GM23338 (cell line): ENCODE measurements around the gene AFAP1. TPM values are rescaled to one million over a fixed set of nuclear protein-coding genes. Genes with fewer than 3 reads are reported as not detected.

Experiments used
- ATAC-seq: fragments of 200-7000 bp; cut with Tn5 transposase; 3 replicates; pipeline ENCODE4 v1.9.1; 2020
- DNase-seq: peaks from one replicate; pipeline ENCODE4 v3.0.0-alpha.2; 2015; ENCODE audit warnings: low spot score
- H2AFZ ChIP-seq: fragments of 200-600 bp; sonication (generic); 2 replicates; pipeline ENCODE4 v1.8.0; 2016; ENCODE audit warnings: antibody characterized with exemption, mild to moderate bottlenecking, moderate library complexity
- H3F3A ChIP-seq: fragments of 200-600 bp; sonication (generic); replicated peaks from 2 replicates; pipeline ENCODE4 v1.8.0; 2017; ENCODE audit warnings: antibody characterized with exemption, mixed run types, low read depth
- H3K27ac ChIP-seq: fragments of 200-600 bp; sonication (generic); 2 replicates; pipeline ENCODE4 v1.6.1; 2016; ENCODE audit warnings: low read depth
- H3K27me3 ChIP-seq: fragments of 200-600 bp; sonication (generic); 2 replicates; pipeline ENCODE4 v1.8.0; 2016; ENCODE audit warnings: mild to moderate bottlenecking, mixed run types, moderate library complexity; ENCODE audit not compliant: insufficient read depth
- H3K36me3 ChIP-seq: fragments of 200-600 bp; sonication (generic); 2 replicates; pipeline ENCODE4 v1.8.0; 2016; ENCODE audit warnings: mild to moderate bottlenecking; ENCODE audit not compliant: insufficient read depth
- H3K4me1 ChIP-seq: fragments of 200-600 bp; sonication (generic); 2 replicates; pipeline ENCODE4 v1.8.0; 2016; ENCODE audit warnings: mild to moderate bottlenecking, moderate library complexity; ENCODE audit not compliant: insufficient read depth
- H3K4me2 ChIP-seq: fragments of 200-600 bp; sonication (generic); 2 replicates; pipeline ENCODE4 v1.7.1; 2017; ENCODE audit warnings: mixed run types
- H3K4me3 ChIP-seq: fragments of 200-600 bp; sonication (generic); 2 replicates; pipeline ENCODE4 v1.6.1; 2016; ENCODE audit warnings: mixed run types
- H3K79me2 ChIP-seq: fragments of 200-600 bp; sonication (generic); replicated peaks from 2 replicates; pipeline ENCODE4 v1.8.0; 2017; ENCODE audit warnings: mild to moderate bottlenecking; ENCODE audit not compliant: insufficient read depth
- H3K9me2 ChIP-seq: fragments of 200-600 bp; sonication (generic); 2 replicates; pipeline ENCODE4 v1.8.0; 2017; ENCODE audit not compliant: insufficient read depth
- H4K20me1 ChIP-seq: fragments of 200-600 bp; sonication (generic); replicated peaks from 2 replicates; pipeline ENCODE4 v1.8.0; 2017; ENCODE audit warnings: mild to moderate bottlenecking; ENCODE audit not compliant: insufficient read depth
- H3K27ac Mint-ChIP-seq: 2 replicates; pipeline ENCODE4 v1.8.0; 2020; ENCODE audit warnings: inconsistent platforms, mild to moderate bottlenecking, moderate library complexity, mixed read lengths
- H3K27me3 Mint-ChIP-seq: 3 replicates; pipeline ENCODE4 v1.8.0; 2022; ENCODE audit warnings: low read depth, mild to moderate bottlenecking, moderate library complexity, mixed read lengths, inconsistent platforms; ENCODE audit not compliant: insufficient read depth, poor library complexity
- H3K36me3 Mint-ChIP-seq: 3 replicates; pipeline ENCODE4 v1.8.0; 2021; ENCODE audit warnings: low read depth, mild to moderate bottlenecking, inconsistent platforms, moderate library complexity, mixed read lengths
- H3K4me1 Mint-ChIP-seq: 3 replicates; pipeline ENCODE4 v1.8.0; 2020; ENCODE audit warnings: mild to moderate bottlenecking, inconsistent platforms, mixed read lengths
- H3K4me3 Mint-ChIP-seq: 3 replicates; pipeline ENCODE4 v1.8.0; 2021; ENCODE audit warnings: moderate library complexity, mild to moderate bottlenecking, inconsistent platforms, mixed read lengths
- H3K9me3 Mint-ChIP-seq: 3 replicates; pipeline ENCODE4 v1.8.0; 2020; ENCODE audit warnings: moderate library complexity, mild to moderate bottlenecking, inconsistent platforms, mixed read lengths
- CREB1 ChIP-seq: fragments of 250-450 bp; sonication (Bioruptor Pico); IDR thresholded peaks from 2 replicates; pipeline ENCODE4 v1.5.0; 2020; ENCODE audit warnings: low read depth, mild to moderate bottlenecking, moderate library complexity
- ETS1 ChIP-seq: IDR thresholded peaks from 2 replicates; pipeline ENCODE4 v1.6.1; 2016; ENCODE audit warnings: antibody characterized with exemption
- EZH2 ChIP-seq: fragments of 200-600 bp; sonication (generic); IDR thresholded peaks from one replicate; pipeline ENCODE4 v1.8.0; 2017; ENCODE audit warnings: antibody characterized with exemption, mild to moderate bottlenecking, low read depth; ENCODE audit not compliant: unreplicated experiment
- EZH2phosphoT487 ChIP-seq: fragments of 200-600 bp; sonication (generic); IDR thresholded peaks from one replicate; pipeline ENCODE4 v1.8.1; 2018; ENCODE audit warnings: antibody characterized with exemption; ENCODE audit not compliant: unreplicated experiment
- NANOG ChIP-seq: IDR thresholded peaks from 2 replicates; pipeline ENCODE4 v1.6.1; 2016; ENCODE audit warnings: antibody characterized with exemption, borderline replicate concordance
- POLR2AphosphoS5 ChIP-seq: IDR thresholded peaks from 2 replicates; pipeline ENCODE4 v1.6.1; 2016; ENCODE audit warnings: antibody characterized with exemption, low read depth
- STAT1 ChIP-seq: IDR thresholded peaks from one replicate; pipeline ENCODE4 v1.6.1; 2016; ENCODE audit warnings: antibody characterized with exemption; ENCODE audit not compliant: unreplicated experiment
- ZNF114 ChIP-seq: fragments of 250-450 bp; sonication (Bioruptor Pico); IDR thresholded peaks from 2 replicates; pipeline ENCODE4 v1.5.0; 2020; ENCODE audit warnings: mild to moderate bottlenecking, moderate library complexity
- ZNF331 ChIP-seq: fragments of 250-450 bp; sonication (Bioruptor Pico); IDR thresholded peaks from 2 replicates; pipeline ENCODE4 v1.5.0; 2020; ENCODE audit warnings: low read depth, mild to moderate bottlenecking, moderate library complexity
- polyA plus RNA-seq: library from polyadenylated mRNA; unstranded; fragments of >200 nt; fragmentation: Nextera tagmentation; extraction: Ambion mirVana; gene quantifications from 2 replicates; pipeline ENCODE4 v1.2.1, GENCODE V29; 2016
- total RNA-seq: library from RNA; depleted of rRNA; stranded (reverse); fragments of >200 nt; shearing (Covaris generic); gene quantifications from 2 replicates; pipeline ENCODE4 v1.2.3, GENCODE V29; 2014
- TF ChIP-seq, protein P1 (sequence below): IDR thresholded peaks from one replicate; pipeline ENCODE4 v1.6.1; 2018; ENCODE audit warnings: antibody characterized with exemption; ENCODE audit not compliant: unreplicated experiment

AFAP1 gene
- total and polyA plus RNA-seq, 2 experiments from 2014 or later, result 6.5 to 21.5 TPM

GRCh38 chr4:7983296-7983695 is 43.6 kb upstream of the AFAP1 start:
- Mint-ChIP-seq H3K27me3 (peaks cover 16% of the 10 kb centered on the region), H3K9me3 (peaks cover 7% of the 10 kb centered on the region; the same call in 2 of the 3 replicates), H3K36me3 (peaks cover 5% of the 10 kb centered on the region), H3K27ac (no peak overlapping the region), H3K4me1 (peaks cover 32% of the 10 kb centered on the region), H3K4me3 (no peak overlapping the region)
- Histone ChIP-seq H3K4me3 (no peak overlapping the region), H3K36me3 (no peaks in the 10 kb centered on the region), H2AFZ (no peak overlapping the region), H4K20me1 (no peaks in the 10 kb centered on the region), H3K4me1 (peaks cover 24% of the 10 kb centered on the region), H3K9me2 (no peaks in the 10 kb centered on the region), H3K27ac (no peak overlapping the region), H3K27me3 (no peaks in the 10 kb centered on the region), H3K4me2 (no peak overlapping the region), H3K79me2 (no peaks in the 10 kb centered on the region), H3F3A (peaks cover 2% of the 10 kb centered on the region; the same call in 1 of the 2 replicates)
- TF ChIP-seq ETS1, result no peak
- TF ChIP-seq NANOG, result no peak
- no peak for TF ChIP-seq EZH2
- TF ChIP-seq, protein P1, sequence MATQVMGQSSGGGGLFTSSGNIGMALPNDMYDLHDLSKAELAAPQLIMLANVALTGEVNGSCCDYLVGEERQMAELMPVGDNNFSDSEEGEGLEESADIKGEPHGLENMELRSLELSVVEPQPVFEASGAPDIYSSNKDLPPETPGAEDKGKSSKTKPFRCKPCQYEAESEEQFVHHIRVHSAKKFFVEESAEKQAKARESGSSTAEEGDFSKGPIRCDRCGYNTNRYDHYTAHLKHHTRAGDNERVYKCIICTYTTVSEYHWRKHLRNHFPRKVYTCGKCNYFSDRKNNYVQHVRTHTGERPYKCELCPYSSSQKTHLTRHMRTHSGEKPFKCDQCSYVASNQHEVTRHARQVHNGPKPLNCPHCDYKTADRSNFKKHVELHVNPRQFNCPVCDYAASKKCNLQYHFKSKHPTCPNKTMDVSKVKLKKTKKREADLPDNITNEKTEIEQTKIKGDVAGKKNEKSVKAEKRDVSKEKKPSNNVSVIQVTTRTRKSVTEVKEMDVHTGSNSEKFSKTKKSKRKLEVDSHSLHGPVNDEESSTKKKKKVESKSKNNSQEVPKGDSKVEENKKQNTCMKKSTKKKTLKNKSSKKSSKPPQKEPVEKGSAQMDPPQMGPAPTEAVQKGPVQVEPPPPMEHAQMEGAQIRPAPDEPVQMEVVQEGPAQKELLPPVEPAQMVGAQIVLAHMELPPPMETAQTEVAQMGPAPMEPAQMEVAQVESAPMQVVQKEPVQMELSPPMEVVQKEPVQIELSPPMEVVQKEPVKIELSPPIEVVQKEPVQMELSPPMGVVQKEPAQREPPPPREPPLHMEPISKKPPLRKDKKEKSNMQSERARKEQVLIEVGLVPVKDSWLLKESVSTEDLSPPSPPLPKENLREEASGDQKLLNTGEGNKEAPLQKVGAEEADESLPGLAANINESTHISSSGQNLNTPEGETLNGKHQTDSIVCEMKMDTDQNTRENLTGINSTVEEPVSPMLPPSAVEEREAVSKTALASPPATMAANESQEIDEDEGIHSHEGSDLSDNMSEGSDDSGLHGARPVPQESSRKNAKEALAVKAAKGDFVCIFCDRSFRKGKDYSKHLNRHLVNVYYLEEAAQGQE, result no peak
- DNase-seq (no peak), ATAC-seq (no peak)

- H2AFZ ChIP-seq, result no peak overlapping the region
- H3K36me3 Mint-ChIP-seq, result peaks cover 5% of the 10 kb centered on the region
- no peaks in the 10 kb centered on the region for H3K79me2 ChIP-seq
- H3K4me3 ChIP-seq, result no peak overlapping the region
- no peaks in the 10 kb centered on the region for H4K20me1 ChIP-seq
- H3F3A ChIP-seq, result peaks cover 2% of the 10 kb centered on the region; the same call in 1 of the 2 replicates
- no peak overlapping the region for H3K4me3 Mint-ChIP-seq
- H3K36me3 ChIP-seq, result no peaks in the 10 kb centered on the region
- peaks cover 30% of the 10 kb centered on the region for H3K4me1 ChIP-seq
- no peak for TF ChIP-seq ETS1
- no peak for TF ChIP-seq STAT1
- TF ChIP-seq ZNF331, result no peak
- TF ChIP-seq ZNF114 (CRISPR knock-in tag), result no peak
- no peak for TF ChIP-seq NANOG
- no peak for TF ChIP-seq EZH2phosphoT487
- TF ChIP-seq POLR2AphosphoS5, result no peak
- no peak for TF ChIP-seq CREB1 (CRISPR knock-in tag)
- no peaks in the 10 kb centered on the region for H3K27me3 ChIP-seq
- peaks cover 35% of the 10 kb centered on the region for H3K4me1 Mint-ChIP-seq
- peaks cover 19% of the 10 kb centered on the region for H3K27me3 Mint-ChIP-seq
- peaks cover 7% of the 10 kb centered on the region; the same call in 2 of the 3 replicates for H3K9me3 Mint-ChIP-seq
- ATAC-seq, result no peak
- DNase-seq, result no peak
- no peak overlapping the region for H3K4me2 ChIP-seq
- 0 out of 2 replicates have a peak overlapping the region, but pooled peaks have one; percentile 56 for H3K27ac Mint-ChIP-seq
- H3K27ac ChIP-seq, result no peak overlapping the region
- no peaks in the 10 kb centered on the region for H3K9me2 ChIP-seq
Measured at GRCh38 chr4:7981738-7982394, 42.2 kb upstream of the AFAP1 start.
